GM21576 (cell line): Measurements from ENCODE around the gene RNF144B.
A peak's percentile ranks its signal among the peaks of the same experiment; 100 is the strongest.
"Not testable (repeated sequence)": the region's sequence is repeated elsewhere in the genome, so short reads cannot be mapped to it uniquely, and the experiment has no call there.

Experiments used
- ATAC-seq: cut with Tn5 transposase; IDR thresholded peaks from one replicate; pipeline ENCODE4 v1.9.1; 2021; ENCODE audit warnings: mild to moderate bottlenecking, moderate library complexity; ENCODE audit not compliant: unreplicated experiment

Gene RNF144B

DNA sequence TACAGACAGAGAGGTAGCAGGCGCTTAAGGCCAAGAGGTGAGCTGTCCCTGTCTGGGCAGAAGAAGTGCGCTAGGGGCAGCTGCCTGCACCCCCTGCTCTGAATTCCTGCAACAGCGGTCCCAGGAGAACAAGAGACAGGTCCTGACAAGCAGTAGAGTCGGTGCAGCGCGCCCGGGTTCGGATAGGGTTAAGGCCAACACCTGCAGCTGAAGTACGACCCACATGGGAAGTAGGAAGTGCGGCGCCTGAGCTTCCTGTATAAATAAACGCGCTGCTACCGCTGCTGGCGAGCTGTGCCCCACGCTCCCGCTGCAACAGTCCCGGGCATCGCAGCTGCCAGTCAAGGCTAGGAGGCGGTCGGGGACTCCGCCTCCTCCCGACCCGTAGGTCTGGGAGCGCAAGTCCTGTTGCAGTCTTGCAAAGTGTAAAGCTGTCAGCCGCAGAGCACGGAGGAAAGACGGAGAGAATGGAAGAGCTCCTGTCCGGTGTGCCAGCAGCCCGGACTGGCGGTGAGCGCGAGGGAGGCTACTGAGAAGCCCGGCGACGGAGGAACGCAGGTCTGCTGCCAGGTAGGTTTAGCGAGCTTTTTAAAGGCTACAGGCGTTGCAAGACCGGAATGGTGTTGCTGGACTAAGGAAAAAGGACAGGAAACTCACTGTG lies at the start of gene RNF144B:
TSS of gene RNF144B (plus strand) at position 290 of the 661 bp plus-strand sequence. CDS start 12,185 bp downstream, outside the sequence.
- peak; percentile 84 for ATAC-seq

GRCh38 chr6:18339599-18339998 lies 47.6 kb upstream of the RNF144B start:
- no peak for ATAC-seq

DNA sequence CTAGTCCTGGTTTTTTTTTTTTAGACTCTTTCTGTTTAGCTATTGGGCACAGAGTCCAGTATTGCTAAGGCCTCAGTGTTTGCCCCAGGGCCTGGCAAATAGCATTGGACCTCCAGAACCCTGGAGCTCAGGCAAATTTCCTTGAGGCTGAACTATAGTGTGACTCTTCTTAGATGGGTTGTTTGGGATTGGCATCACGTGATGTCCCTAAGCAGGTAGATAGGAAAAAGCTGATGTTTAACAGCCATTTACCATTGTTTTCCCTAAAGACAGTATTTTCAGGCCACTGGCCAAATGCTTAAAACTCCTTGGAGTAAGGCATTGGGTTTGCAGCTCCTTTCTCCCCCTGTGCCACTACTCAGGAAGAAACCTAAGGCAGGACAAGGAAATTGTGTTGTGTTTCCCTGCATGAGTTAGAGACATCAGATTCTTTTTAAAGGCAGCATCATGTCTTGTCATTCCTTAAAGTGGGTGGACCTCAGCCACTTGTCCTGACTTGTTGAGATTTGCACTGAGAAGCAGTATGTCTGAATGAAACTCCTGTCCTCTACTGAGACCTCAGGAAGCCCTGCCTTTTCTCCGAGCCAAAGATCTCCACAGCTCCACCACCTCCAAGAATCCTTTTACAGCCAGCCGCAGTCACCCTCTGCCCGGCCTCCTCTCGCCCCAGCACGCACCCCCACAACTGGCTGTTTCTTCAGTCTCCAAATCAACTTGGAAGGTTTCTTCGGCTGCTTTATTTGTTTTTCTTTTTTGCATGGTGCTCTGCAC lies 46.2 kb upstream of the RNF144B start:
- no peak for ATAC-seq

- no peak for ATAC-seq
Measured at GRCh38 chr6:18342223-18342622, 44.9 kb upstream of the RNF144B start.

GRCh38 chr6:18343741-18344140 lies 43.4 kb upstream of the RNF144B start:
- no peak for ATAC-seq

DNA sequence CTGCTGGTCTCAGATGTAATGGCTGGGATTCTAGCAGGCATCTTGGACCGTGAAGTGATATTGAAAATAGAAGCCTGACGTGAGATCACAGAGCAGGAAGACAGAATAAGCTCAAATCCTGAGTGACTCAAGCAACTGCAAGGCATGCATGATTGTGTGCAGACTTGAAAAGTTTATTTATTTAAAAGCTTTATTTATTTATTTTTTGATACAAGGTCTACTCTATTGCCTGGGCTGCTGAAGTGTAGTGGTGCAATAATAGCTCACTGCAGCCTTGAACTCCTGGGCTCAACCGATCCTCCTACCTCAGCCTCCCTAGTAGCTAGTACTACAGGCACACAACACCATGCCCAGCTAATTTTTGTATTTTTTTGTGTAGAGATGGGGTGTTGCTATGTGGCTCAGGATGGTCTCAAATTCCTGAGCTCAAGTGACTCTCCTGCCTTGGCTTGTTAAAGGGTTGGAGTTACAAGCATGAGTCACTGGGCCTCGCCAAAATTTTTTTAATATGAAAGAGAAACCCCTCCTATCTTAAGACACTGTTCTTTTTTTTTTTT lies 40.1 kb upstream of the RNF144B start:
- ATAC-seq, result no peak

DNA sequence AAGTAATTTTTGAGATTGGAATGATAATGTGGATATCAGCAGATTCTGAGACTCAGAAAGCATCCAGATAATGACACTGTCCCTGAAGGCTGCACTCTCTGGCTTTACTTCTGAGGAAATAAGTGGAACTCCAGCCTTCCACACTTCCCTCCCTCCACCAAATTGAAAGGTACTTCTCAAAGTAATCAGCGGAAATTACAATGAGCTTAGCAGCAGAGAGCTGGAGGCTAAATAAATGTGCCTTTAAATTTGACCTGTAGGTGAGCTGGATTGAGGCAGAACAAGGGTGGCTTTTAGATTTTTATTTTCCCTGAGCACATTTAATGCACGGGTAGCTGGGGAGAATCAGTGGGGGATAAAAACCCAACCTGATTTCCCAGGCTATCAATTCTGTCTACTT lies 39.3 kb upstream of the RNF144B start:
- no peak for ATAC-seq

- ATAC-seq, result no peak
Measured at GRCh38 chr6:18349386-18349785, 37.8 kb upstream of the RNF144B start.

DNA sequence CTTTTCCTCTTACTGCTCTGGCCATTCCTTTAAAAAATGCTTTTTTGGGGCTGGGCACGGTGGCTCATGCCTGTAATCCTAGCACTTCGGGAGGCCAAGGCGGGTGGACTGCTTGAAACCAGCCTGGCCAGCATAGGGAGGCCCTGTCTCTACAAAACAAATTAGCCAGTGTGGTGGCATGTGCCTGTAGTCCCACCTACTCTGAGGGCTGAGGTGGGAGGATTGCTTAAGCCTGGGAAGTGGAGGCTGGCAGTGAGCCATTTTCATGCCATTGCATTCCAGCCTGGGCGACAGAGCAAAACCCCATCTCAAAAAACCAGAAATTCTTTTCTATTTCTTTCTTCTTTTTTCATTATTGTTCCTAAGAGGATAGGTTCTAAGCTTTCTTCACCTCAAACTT lies 36.9 kb upstream of the RNF144B start:
- no peak for ATAC-seq

- ATAC-seq, result no peak
Measured at GRCh38 chr6:18350712-18351111, 36.4 kb upstream of the RNF144B start.

- ATAC-seq, result no peak
Measured at GRCh38 chr6:18352001-18352400, 35.1 kb upstream of the RNF144B start.

DNA sequence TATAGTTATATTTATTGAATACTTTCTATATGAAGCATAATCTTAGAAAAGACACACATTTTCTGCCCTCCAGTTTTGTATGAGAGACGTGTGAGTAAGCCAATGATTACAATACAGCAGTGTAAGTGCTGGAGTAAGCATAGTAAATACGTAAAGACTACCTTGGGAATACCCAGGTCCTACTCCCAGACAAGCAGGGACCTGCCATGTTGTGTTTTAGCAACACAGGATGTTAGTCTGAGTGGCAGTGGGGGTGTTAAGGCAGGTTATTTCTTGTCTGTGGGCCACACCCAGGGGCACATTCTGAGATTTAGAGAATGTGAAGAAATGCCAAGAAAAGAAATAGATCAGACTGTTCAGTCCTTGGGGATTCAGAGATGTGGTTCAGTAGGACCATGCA lies 34.3 kb upstream of the RNF144B start:
- ATAC-seq, result no peak

- no peak for ATAC-seq
Measured at GRCh38 chr6:18353251-18353650, 33.9 kb upstream of the RNF144B start.

- not testable (repeated sequence) for ATAC-seq
Measured at GRCh38 chr6:18357546-18357945, 29.6 kb upstream of the RNF144B start.

- peak; percentile 95 for ATAC-seq
Measured at GRCh38 chr6:18359237-18359885, 27.8 kb upstream of the RNF144B start.

DNA sequence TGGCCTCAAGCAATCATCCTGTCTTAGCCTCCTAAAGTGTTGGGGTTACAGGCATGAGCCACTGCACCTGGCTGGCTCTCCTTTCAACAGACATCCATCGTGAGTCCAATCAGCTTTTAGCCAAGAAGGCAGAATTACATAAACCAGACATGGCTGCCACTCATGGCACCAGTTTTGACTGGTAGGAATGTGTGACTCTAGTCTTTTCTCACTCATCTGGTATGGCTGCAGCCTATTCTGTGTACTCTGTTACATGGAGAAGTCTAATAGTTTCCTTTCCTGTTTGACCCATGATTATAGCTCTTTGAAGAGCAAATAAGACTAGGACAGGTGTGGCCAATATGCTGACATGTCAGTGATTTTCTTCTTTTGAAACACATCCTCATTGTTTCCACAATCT lies 27.0 kb upstream of the RNF144B start:
- peak; percentile 55 for ATAC-seq

DNA sequence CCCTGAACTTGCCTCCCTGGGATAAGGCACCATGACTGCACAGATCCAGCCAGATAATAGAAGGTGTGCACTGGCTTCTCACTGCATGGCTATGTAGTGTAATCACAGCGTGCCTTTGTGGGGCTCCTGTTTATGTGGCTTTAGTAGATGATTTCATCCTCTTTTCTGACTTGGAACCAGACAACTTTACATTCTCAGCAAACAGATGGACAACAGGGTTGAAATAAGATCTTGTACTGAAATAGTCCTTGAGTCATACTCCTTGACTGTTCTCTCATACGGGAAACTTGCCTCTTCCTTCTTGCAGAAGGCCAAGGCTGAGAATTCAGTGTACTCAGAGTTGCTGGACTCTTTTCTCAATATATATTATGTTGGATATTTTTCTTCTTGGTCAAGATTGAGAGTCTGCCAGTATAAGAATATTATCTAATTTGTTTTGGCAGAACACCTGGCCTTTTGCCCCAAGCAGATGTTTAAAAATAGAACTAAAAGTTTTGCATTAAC lies 25.0 kb upstream of the RNF144B start:
- ATAC-seq, result no peak

GRCh38 chr6:18363746-18364145 lies 23.4 kb upstream of the RNF144B start:
- no peak for ATAC-seq

- not testable (repeated sequence) for ATAC-seq
Measured at GRCh38 chr6:18364561-18364960, 22.6 kb upstream of the RNF144B start.

DNA sequence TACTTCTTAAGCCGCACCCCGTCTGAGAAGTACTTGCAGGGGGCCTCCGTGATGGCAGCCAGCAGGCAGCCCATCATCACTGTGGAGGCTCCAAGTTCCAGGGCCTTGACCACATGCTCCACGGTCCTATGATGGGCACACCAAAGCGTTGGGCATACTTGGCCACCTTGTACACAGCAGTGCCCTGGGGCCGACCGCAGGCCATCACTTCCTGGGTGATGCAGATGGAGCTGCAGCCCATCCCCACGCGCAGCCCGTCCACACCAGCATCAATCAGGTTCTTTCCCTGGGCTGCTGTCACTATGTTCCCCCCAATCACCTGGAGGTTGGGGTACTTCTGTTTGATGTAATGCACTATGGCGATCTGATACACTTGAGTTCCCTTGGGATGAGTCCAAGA lies 19.8 kb upstream of the RNF144B start:
- ATAC-seq, result no peak
